Astrocyte (in vitro differentiated cells and primary cell): ENCODE data around the gene FAM78B. TPM values are rescaled to one million over a fixed set of nuclear protein-coding genes. Genes with fewer than 3 reads are reported as not detected.
A peak's percentile ranks its signal among the peaks of the same experiment; 100 is the strongest.

ENCODE experiments used
- DNase-seq: peaks from one replicate; pipeline ENCODE4 v3.0.0-alpha.2; 2010; ENCODE audit warnings: low read depth
- FAIRE-seq: peaks from 2 replicates; lab custom pipeline; 2011; peaks lifted over from hg19 to GRCh38; lab: Jason Lieb, UNC
- H2AFZ ChIP-seq: 2 replicates; pipeline ENCODE4 v1.6.0; 2012; ENCODE audit warnings: low read depth, low read length, inconsistent platforms
- H3K27ac ChIP-seq: 2 replicates; pipeline ENCODE4 v1.5.1; 2011; ENCODE audit warnings: low read depth, low read length, inconsistent platforms
- H3K27me3 ChIP-seq: 2 replicates; pipeline ENCODE4 v1.6.0; 2011; ENCODE audit warnings: low read length, inconsistent platforms; ENCODE audit not compliant: insufficient read depth
- H3K36me3 ChIP-seq: 2 replicates; pipeline ENCODE4 v1.5.1; 2011; ENCODE audit warnings: low read length, inconsistent platforms; ENCODE audit not compliant: insufficient read depth
- H3K4me1 ChIP-seq: 2 replicates; pipeline ENCODE4 v1.5.1; 2011; ENCODE audit warnings: low read length, inconsistent platforms; ENCODE audit not compliant: insufficient read depth
- H3K4me2 ChIP-seq: 2 replicates; pipeline ENCODE4 v1.6.0; 2012; ENCODE audit warnings: low read length, inconsistent platforms
- H3K4me3 ChIP-seq: 2 replicates; pipeline ENCODE4 v1.5.1; 2011; ENCODE audit warnings: low read depth, mild to moderate bottlenecking, low read length, inconsistent platforms; ENCODE audit not compliant: insufficient read depth
- H3K79me2 ChIP-seq: 2 replicates; pipeline ENCODE4 v1.6.0; 2012; ENCODE audit warnings: mild to moderate bottlenecking, low read length, inconsistent platforms; ENCODE audit not compliant: insufficient read depth
- H3K9ac ChIP-seq: 2 replicates; pipeline ENCODE4 v1.6.0; 2012; ENCODE audit warnings: mild to moderate bottlenecking, low read length, inconsistent platforms
- H3K9me3 ChIP-seq: 2 replicates; pipeline ENCODE4 v1.5.1; 2012; ENCODE audit warnings: low read depth, mild to moderate bottlenecking, low read length, inconsistent platforms; ENCODE audit not compliant: insufficient read depth
- H4K20me1 ChIP-seq: 2 replicates; pipeline ENCODE4 v1.6.0; 2012; ENCODE audit warnings: low read length, inconsistent platforms; ENCODE audit not compliant: insufficient read depth
- H3K27ac Mint-ChIP-seq: one replicate; pipeline ENCODE4 v1.8.0; 2021; ENCODE audit warnings: mild to moderate bottlenecking, mixed read lengths; ENCODE audit not compliant: unreplicated experiment
- H3K27me3 Mint-ChIP-seq: one replicate; pipeline ENCODE4 v1.8.0; 2021; ENCODE audit warnings: low read depth, mixed read lengths; ENCODE audit not compliant: unreplicated experiment
- H3K36me3 Mint-ChIP-seq: one replicate; pipeline ENCODE4 v1.8.0; 2021; ENCODE audit warnings: low read depth, mixed read lengths; ENCODE audit not compliant: unreplicated experiment
- H3K4me1 Mint-ChIP-seq: one replicate; pipeline ENCODE4 v1.8.0; 2021; ENCODE audit warnings: low read depth, mixed read lengths; ENCODE audit not compliant: unreplicated experiment
- H3K4me3 Mint-ChIP-seq: one replicate; pipeline ENCODE4 v1.8.0; 2021; ENCODE audit warnings: mild to moderate bottlenecking, moderate library complexity, mixed read lengths; ENCODE audit not compliant: unreplicated experiment
- H3K9me3 Mint-ChIP-seq: one replicate; pipeline ENCODE4 v1.8.0; 2021; ENCODE audit warnings: mild to moderate bottlenecking, mixed read lengths; ENCODE audit not compliant: unreplicated experiment
- CTCF ChIP-seq: IDR thresholded peaks from 2 replicates; pipeline ENCODE4 v1.5.1; 2011; ENCODE audit warnings: low read depth, mild to moderate bottlenecking, inconsistent platforms, low read length, moderate library complexity; ENCODE audit not compliant: insufficient read depth
- EZH2 ChIP-seq: IDR thresholded peaks from 2 replicates; pipeline ENCODE4 v1.6.1; 2012; ENCODE audit warnings: mild to moderate bottlenecking, low read length, inconsistent platforms; ENCODE audit not compliant: insufficient read depth
- total RNA-seq: library from RNA; stranded (reverse); gene quantifications from 2 replicates; pipeline ENCODE4 v1.2.1, GENCODE V29; 2021

The FAM78B gene
- total RNA-seq, 1 donor from 2014 or later, result 0.20 TPM

- H3K9me3 ChIP-seq, result no peaks in the 10 kb centered on the region
- Mint-ChIP-seq H3K36me3 (no peaks in the 10 kb centered on the region), H3K27ac (no peak overlapping the region)
These were observed 23.6 kb upstream of the FAM78B start for GRCh38 chr1:166190400-166190799.

GRCh38 chr1:166189126-166189525, 22.3 kb upstream of the FAM78B start:
- TF ChIP-seq EZH2, result no peak
- FAIRE-seq (no peak), DNase-seq (peak; percentile 32)
- no peaks in the 10 kb centered on the region for H3K79me2 ChIP-seq
- H3K27me3 Mint-ChIP-seq, result peaks cover 3% of the 10 kb centered on the region
- H2AFZ ChIP-seq, result peak overlapping the region; percentile 14
- H3K4me1 ChIP-seq, result peaks cover 12% of the 10 kb centered on the region
- peaks cover 30% of the 10 kb centered on the region for H3K4me1 Mint-ChIP-seq
- H3K4me3 Mint-ChIP-seq, result no peak overlapping the region
- no peak overlapping the region for H3K4me3 ChIP-seq
- no peaks in the 10 kb centered on the region for H3K36me3 Mint-ChIP-seq
- H3K36me3 ChIP-seq, result no peaks in the 10 kb centered on the region
- peaks cover 5% of the 10 kb centered on the region for H3K9me3 Mint-ChIP-seq
- no peaks in the 10 kb centered on the region for H4K20me1 ChIP-seq
- H3K27ac ChIP-seq, result no peak overlapping the region
- H3K27me3 ChIP-seq, result no peaks in the 10 kb centered on the region
- H3K27ac Mint-ChIP-seq, result no peak overlapping the region
- no peak overlapping the region for H3K4me2 ChIP-seq
- no peak overlapping the region for H3K9ac ChIP-seq
- no peaks in the 10 kb centered on the region for H3K9me3 ChIP-seq

More at GRCh38 chr1:166190400-166190799, 23.6 kb upstream of the FAM78B start:
- peaks cover under 1% of the 10 kb centered on the region for H3K4me1 ChIP-seq
- no peak overlapping the region for H3K9ac ChIP-seq
- peaks cover 2% of the 10 kb centered on the region for H3K9me3 Mint-ChIP-seq
- no peak for FAIRE-seq
- H3K27me3 ChIP-seq, result no peaks in the 10 kb centered on the region
- no peak for DNase-seq
- H3K79me2 ChIP-seq, result no peaks in the 10 kb centered on the region
- no peaks in the 10 kb centered on the region for H4K20me1 ChIP-seq
- H3K27ac ChIP-seq, result no peak overlapping the region
- no peak overlapping the region for H3K4me3 ChIP-seq
- H3K4me3 Mint-ChIP-seq, result no peak overlapping the region
- no peak overlapping the region for H3K4me2 ChIP-seq
- H3K27me3 Mint-ChIP-seq, result peaks cover 5% of the 10 kb centered on the region
- no peaks in the 10 kb centered on the region for H3K36me3 ChIP-seq
- TF ChIP-seq CTCF, result no peak
- TF ChIP-seq EZH2, result no peak
- no peak overlapping the region for H2AFZ ChIP-seq
- peaks cover 18% of the 10 kb centered on the region for H3K4me1 Mint-ChIP-seq

GRCh38 chr1:166185526-166185925, 18.7 kb upstream of the FAM78B start:
- Histone ChIP-seq H4K20me1 (no peaks in the 10 kb centered on the region), H3K27ac (no peak overlapping the region), H3K4me1 (peaks cover 13% of the 10 kb centered on the region), H3K4me2 (peak overlapping the region; percentile 66), H2AFZ (no peak overlapping the region), H3K9ac (no peak overlapping the region), H3K9me3 (no peaks in the 10 kb centered on the region), H3K36me3 (no peaks in the 10 kb centered on the region), H3K79me2 (no peaks in the 10 kb centered on the region), H3K4me3 (no peak overlapping the region), H3K27me3 (no peaks in the 10 kb centered on the region)
- FAIRE-seq (no peak), DNase-seq (no peak)
- TF ChIP-seq EZH2, result no peak
- no peak for TF ChIP-seq CTCF
- H3K27me3 Mint-ChIP-seq, result peaks cover 2% of the 10 kb centered on the region
- no peak overlapping the region for H3K4me3 Mint-ChIP-seq
- no peaks in the 10 kb centered on the region for H3K36me3 Mint-ChIP-seq
- H3K9me3 Mint-ChIP-seq, result peaks cover 5% of the 10 kb centered on the region
- peak overlapping the region; percentile 21 for H3K27ac Mint-ChIP-seq
- peaks cover 33% of the 10 kb centered on the region for H3K4me1 Mint-ChIP-seq
